Activated T-helper 17 cell treated with anti-CD3 and anti-CD28 coated beads, Interleukin-2, amount 50 U/mL, for 72 hours (primary cell): ENCODE results near the gene CYBC1. TPM values are rescaled to one million over a fixed set of nuclear protein-coding genes. Genes with fewer than 3 reads are reported as not detected.

Source experiments
- ATAC-seq: fragments of 150-1000 bp; cut with Tn5 transposase; replicated peaks from 2 replicates; pipeline ENCODE4 v1.10.0; 2021; ENCODE audit warnings: mild to moderate bottlenecking, moderate library complexity
- H3K27ac Mint-ChIP-seq: one replicate; pipeline ENCODE4 v1.8.0; 2022; ENCODE audit warnings: mixed read lengths
- H3K27me3 Mint-ChIP-seq: one replicate; pipeline ENCODE4 v1.8.0; 2022; ENCODE audit warnings: mixed read lengths
- H3K36me3 Mint-ChIP-seq: one replicate; pipeline ENCODE4 v1.8.0; 2022; ENCODE audit warnings: low read depth, mild to moderate bottlenecking, mixed read lengths
- H3K4me1 Mint-ChIP-seq: one replicate; pipeline ENCODE4 v1.8.0; 2022; ENCODE audit warnings: mixed read lengths
- H3K4me3 Mint-ChIP-seq: one replicate; pipeline ENCODE4 v1.8.0; 2022; ENCODE audit warnings: mild to moderate bottlenecking, mixed read lengths
- H3K9me3 Mint-ChIP-seq: one replicate; pipeline ENCODE4 v1.8.0; 2022; ENCODE audit warnings: mixed read lengths
- total RNA-seq, 2 donors: library from RNA; stranded (reverse); gene quantifications; one replicate each; pipeline ENCODE4 v1.2.3, GENCODE V29; 2022

The CYBC1 gene
- total RNA-seq, 2 donors from 2014 or later, result 297 to 323 TPM

GRCh38 chr17:82405051-82405450 is 45.5 kb downstream of the CYBC1 start:
- Mint-ChIP-seq H3K9me3 (no peaks in the 10 kb centered on the region), H3K36me3 (peaks cover 48% of the 10 kb centered on the region), H3K4me1 (peaks cover 6% of the 10 kb centered on the region), H3K4me3 (no peak overlapping the region), H3K27me3 (no peaks in the 10 kb centered on the region), H3K27ac (no peak overlapping the region)
- ATAC-seq, result no peak

DNA sequence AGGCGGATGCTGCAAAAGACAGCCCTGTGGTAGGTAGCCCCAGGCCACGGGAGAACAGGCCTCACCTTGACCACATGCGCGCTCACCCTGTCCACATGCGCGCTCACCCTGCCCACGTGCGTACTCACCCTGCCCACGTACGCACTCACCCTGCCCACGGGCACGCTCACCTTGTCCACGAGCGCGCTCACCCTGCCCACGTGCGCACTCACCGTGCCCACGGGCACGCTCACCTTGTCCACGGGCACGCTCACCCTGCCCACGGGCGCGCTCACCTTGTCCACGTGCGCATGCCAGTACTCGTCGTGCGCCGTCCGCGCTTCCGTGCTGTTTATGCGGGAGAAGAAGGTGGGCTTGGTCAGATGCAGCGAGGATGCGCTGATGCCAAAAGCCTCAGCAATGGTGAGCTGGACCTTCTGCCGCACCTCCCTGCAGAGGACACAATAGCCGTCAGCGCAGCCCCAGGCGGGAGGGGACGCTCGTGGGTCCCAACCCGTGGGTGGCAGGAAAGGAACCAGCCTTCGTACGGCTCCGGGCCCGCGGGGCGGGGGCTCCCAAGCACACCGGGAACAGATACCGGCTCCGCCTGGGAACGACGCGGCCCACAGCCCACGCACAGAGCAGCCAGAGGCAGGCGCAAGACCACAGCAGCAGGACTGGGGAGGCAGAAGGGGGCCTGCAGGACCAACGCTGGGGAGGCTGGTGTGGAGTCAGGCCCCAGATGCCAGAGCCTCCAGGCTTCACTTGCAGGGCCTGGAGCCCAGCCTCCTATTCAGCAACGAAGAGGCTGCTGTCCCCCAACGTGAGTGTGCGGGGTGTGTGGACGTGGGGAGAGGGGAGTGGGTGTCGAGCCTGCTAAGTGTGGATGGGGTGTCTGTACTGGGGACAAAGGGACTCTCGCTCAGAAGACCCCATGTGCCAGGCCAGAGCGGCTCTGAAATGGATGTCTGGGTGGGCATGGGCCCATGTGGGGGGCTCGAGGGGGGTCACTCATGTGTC is 46.6 kb downstream of the CYBC1 start:
- no peak overlapping the region for H3K27ac Mint-ChIP-seq
- H3K36me3 Mint-ChIP-seq, result peaks cover 42% of the 10 kb centered on the region
- no peaks in the 10 kb centered on the region for H3K9me3 Mint-ChIP-seq
- no peak overlapping the region for H3K4me3 Mint-ChIP-seq
- peak; percentile 31 for ATAC-seq
- peaks cover 6% of the 10 kb centered on the region for H3K4me1 Mint-ChIP-seq
- H3K27me3 Mint-ChIP-seq, result no peaks in the 10 kb centered on the region

DNA sequence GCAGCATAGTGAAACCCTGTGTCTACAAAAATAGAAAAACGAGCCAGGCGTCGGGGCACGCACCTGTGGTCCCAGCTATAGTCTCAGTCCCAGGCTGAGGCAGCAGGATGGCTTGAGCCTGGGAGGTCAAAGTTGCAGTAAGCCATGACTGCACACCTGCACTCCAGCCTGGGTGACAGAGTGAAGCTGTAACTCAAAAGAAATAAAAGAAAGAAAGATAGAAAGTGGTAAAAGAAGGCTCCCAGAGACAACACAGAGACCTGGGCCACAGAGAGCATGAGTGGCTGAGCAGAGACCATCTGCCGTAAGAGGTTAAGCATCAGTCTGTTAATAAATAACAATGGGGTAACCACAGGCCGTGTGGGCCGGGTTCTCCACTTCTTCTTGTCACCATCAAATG is 47.7 kb downstream of the CYBC1 start:
- peaks cover 6% of the 10 kb centered on the region for H3K4me1 Mint-ChIP-seq

GRCh38 chr17:82400830-82401229 is 49.7 kb downstream of the CYBC1 start:
- Mint-ChIP-seq H3K27ac (peak overlapping the region; percentile 69), H3K4me1 (peaks cover 11% of the 10 kb centered on the region), H3K27me3 (no peaks in the 10 kb centered on the region), H3K36me3 (peaks cover 28% of the 10 kb centered on the region), H3K4me3 (peak overlapping the region; percentile 71), H3K9me3 (no peaks in the 10 kb centered on the region)
- peak; percentile 92 for ATAC-seq

More for the DNA sequence above, 47.7 kb downstream of the CYBC1 start:
- Mint-ChIP-seq H3K27me3 (no peaks in the 10 kb centered on the region), H3K27ac (peak overlapping the region; percentile 31), H3K9me3 (no peaks in the 10 kb centered on the region), H3K36me3 (peaks cover 34% of the 10 kb centered on the region), H3K4me3 (no peak overlapping the region)
- ATAC-seq, result no peak

DNA sequence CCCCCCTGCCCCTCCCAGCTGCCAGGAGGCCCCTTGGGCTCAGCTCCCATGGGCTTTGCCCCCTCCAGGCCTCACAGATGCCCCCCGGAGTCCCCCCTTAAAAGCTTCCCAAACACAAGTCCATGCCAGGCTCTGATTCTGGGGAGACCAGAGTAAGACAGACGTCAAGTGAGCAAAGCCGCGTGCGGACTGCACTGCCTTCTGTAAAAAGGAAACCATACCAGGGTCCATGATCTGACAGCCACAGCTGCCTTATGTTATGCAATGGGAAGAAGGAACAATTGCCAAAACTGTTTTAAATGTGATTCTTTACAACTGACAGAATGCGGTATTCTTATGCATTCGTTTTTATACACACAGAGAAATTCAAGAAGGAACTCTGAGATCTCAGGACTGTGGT is 50.3 kb downstream of the CYBC1 start:
- H3K27me3 Mint-ChIP-seq, result no peaks in the 10 kb centered on the region
- peak overlapping the region; percentile 71 for H3K4me3 Mint-ChIP-seq
- peaks cover 24% of the 10 kb centered on the region for H3K36me3 Mint-ChIP-seq
- no peak for ATAC-seq
- H3K27ac Mint-ChIP-seq, result no peak overlapping the region
- no peaks in the 10 kb centered on the region for H3K9me3 Mint-ChIP-seq
- H3K4me1 Mint-ChIP-seq, result peaks cover 11% of the 10 kb centered on the region

- H3K36me3 Mint-ChIP-seq, result peaks cover 22% of the 10 kb centered on the region
- H3K4me3 Mint-ChIP-seq, result no peak overlapping the region
- H3K27ac Mint-ChIP-seq, result no peak overlapping the region
- H3K27me3 Mint-ChIP-seq, result no peaks in the 10 kb centered on the region
- no peaks in the 10 kb centered on the region for H3K9me3 Mint-ChIP-seq
- peaks cover 11% of the 10 kb centered on the region for H3K4me1 Mint-ChIP-seq
- no peak for ATAC-seq
Observed at GRCh38 chr17:82399601-82400101, 50.9 kb downstream of the CYBC1 start.

DNA sequence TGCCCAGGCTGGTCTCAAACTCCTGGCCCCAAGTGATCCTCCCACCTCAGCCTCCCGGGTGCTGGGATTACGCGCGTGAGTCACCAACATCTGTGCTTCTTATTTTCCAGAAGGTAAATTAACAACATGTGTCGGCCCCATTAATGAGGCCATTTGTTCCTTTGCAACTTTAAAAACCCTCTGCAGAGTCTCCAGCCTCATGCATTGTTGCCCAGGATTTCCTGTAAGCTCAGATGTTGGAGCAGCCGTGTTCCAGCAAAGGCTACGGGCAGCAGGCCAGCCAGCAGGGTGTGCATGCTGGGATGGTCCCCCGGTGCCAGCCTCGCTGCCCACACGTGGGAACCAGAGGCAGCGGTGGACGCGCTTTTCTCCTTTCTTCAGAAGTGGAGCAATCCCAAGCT is 51.5 kb downstream of the CYBC1 start:
- Mint-ChIP-seq H3K27me3 (no peaks in the 10 kb centered on the region), H3K27ac (no peak overlapping the region), H3K4me3 (no peak overlapping the region), H3K9me3 (no peaks in the 10 kb centered on the region), H3K36me3 (peaks cover 22% of the 10 kb centered on the region), H3K4me1 (peaks cover 11% of the 10 kb centered on the region)
- no peak for ATAC-seq

DNA sequence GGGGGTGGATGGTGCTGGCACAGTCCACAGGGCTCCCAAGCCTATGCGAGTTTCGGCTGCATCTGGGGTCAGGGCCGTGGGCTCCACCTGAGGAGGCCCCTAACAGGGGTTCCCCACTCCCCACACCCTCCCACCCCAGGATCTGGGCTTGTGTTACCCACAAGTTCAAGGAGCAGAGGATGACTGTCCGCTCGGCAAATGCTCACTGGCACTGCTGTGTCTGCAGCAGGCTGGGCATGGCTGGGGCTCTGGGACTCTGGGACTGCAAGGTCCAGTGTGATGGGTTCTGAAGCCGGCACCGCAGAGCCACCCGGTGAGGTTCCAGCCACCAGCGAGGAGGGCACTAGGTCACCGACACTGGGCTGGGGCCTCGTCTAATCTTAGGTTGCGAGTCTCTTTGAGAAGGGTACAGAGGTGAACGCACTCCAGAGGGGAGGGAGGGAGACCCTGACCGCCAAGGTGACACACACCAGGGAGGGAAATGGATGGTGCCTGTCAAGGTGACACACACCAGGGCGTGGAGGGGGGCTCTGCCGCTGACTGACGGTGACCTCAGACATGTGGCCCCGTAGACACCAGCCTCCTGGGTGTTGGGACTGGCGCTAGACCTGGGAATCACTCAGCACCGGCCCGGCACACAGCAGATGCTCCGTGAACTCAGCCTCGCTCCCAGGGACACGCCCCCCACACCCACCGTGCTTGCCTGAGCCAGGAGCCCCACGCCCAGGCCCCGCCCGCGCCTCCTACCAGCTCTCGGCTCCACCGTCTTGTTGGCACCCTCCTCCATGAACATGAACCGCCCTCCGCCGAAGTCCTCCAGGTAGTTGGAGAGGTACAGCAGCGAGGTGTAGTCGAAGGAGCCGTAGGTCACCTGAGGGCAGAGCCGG is 52.9 kb downstream of the CYBC1 start:
- Mint-ChIP-seq H3K9me3 (no peaks in the 10 kb centered on the region), H3K27ac (no peak overlapping the region), H3K36me3 (peaks cover 24% of the 10 kb centered on the region), H3K27me3 (no peaks in the 10 kb centered on the region), H3K4me3 (no peak overlapping the region), H3K4me1 (peaks cover 11% of the 10 kb centered on the region)
- ATAC-seq, result no peak

DNA sequence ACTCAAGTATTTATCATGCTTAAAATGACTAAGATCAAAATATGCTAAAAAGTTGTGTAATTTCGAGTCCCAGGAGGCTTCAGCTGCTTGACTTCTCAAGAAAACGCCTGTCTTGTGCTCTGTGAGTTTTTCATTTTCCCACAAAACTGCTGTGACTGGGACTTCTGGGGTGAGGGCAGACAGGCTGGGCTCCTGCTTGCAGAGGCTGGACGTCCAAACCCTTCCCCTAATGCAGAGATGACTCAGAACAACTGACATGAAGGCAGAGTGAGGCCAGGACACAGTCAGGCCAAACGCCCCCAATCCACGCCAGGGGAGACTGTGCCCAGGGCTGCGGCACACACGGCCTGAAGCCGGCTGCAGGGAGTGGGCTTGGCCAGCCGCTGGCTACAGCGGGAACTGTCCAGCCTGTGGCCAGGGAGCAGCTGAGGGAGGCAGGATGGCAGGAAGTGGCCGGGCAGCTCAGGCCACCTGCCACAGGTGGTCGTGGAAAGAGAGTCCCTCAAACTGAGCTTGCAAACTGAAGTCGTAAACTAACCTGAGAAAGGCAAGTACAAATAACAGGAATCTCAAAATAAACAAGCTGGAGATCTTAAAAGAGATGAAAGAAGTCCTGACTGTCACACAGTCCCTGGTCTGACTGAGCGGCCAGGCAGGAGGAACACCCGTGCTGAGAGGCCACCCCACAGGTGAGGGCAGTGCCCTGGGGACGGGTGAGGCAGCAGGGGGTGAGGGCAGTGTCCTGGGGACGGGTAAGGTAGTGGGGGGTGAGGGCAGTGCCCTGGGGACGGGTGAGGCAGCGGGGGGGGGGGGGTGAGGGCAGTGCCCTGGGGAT is 53.7 kb downstream of the CYBC1 start:
- Mint-ChIP-seq H3K9me3 (no peaks in the 10 kb centered on the region), H3K27ac (no peak overlapping the region), H3K27me3 (no peaks in the 10 kb centered on the region), H3K4me1 (peaks cover 11% of the 10 kb centered on the region), H3K4me3 (no peak overlapping the region), H3K36me3 (peaks cover 17% of the 10 kb centered on the region)
- ATAC-seq, result no peak

DNA sequence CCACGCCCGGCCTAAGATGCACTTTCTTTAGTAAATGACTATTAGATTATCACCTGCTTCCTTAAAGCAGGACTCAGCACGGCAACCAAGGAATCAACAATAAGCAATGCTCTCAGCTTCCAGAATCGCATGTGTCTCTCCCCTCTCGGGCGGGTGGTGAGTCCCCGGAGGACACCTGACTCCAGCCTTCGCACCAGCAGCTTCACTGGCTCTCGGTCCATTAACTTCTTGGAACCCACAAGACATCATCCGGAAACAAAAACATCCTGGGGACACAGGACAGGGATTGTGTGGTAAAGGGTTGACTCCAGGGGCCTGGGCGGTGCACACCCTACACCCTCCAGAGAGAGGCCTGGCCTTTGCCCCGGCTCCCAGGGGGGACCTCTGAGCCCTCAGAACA is 56.3 kb downstream of the CYBC1 start:
- Mint-ChIP-seq H3K9me3 (no peaks in the 10 kb centered on the region), H3K36me3 (peaks cover 10% of the 10 kb centered on the region)

DNA sequence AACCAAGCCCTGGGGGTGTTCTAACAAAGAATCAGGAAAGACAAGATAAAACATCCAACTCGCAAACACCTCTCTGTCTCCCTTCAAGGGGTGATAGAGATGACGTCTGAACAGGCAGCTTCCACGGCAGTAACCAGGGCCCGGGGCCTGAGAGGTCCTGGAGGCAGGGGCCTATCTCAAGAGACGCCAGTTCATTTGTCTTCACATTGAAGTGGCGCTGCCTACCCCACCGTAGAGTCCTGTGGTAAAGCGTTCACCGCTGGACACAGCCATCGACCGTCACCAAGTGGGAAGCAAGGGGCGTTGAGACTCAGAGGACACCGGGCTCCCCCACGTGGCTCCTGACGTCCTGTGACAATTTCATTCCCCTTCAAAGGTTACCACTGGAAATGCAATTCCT is 57.6 kb downstream of the CYBC1 start:
- no peak overlapping the region for H3K27ac Mint-ChIP-seq
- ATAC-seq, result no peak
- H3K9me3 Mint-ChIP-seq, result no peaks in the 10 kb centered on the region
- H3K4me1 Mint-ChIP-seq, result peaks cover 6% of the 10 kb centered on the region
- no peak overlapping the region for H3K4me3 Mint-ChIP-seq
- H3K36me3 Mint-ChIP-seq, result peaks cover 10% of the 10 kb centered on the region
- H3K27me3 Mint-ChIP-seq, result peaks cover under 1% of the 10 kb centered on the region

More for the DNA sequence above, 56.3 kb downstream of the CYBC1 start:
- Mint-ChIP-seq H3K27me3 (no peaks in the 10 kb centered on the region), H3K4me3 (no peak overlapping the region), H3K4me1 (peaks cover 5% of the 10 kb centered on the region), H3K27ac (no peak overlapping the region)
- ATAC-seq, result no peak
